Measurements from ENCODE around the gene OBI1.

The OBI1 gene

GRCh38 chr13:78638216-78638615, 20.7 kb downstream of the OBI1 start:
- DNase-seq, result no peak

GRCh38 chr13:78636495-78636894, 22.5 kb downstream of the OBI1 start:
- DNase-seq, result no peak

GRCh38 chr13:78632996-78633395, 26.0 kb downstream of the OBI1 start:
- DNase-seq, result no peak

GRCh38 chr13:78631077-78631476, 27.9 kb downstream of the OBI1 start:
- DNase-seq, result no peak

GRCh38 chr13:78630511-78630910, 28.4 kb downstream of the OBI1 start:
- DNase-seq, result no peak

- no peak for DNase-seq
These were observed 33.6 kb downstream of the OBI1 start for GRCh38 chr13:78625384-78625783.

GRCh38 chr13:78623132-78623531, 35.8 kb downstream of the OBI1 start:
- no peak for DNase-seq

- DNase-seq, result no peak
These were observed 38.0 kb downstream of the OBI1 start for GRCh38 chr13:78620936-78621470.

- no peak for DNase-seq
These were observed 40.5 kb downstream of the OBI1 start for GRCh38 chr13:78618411-78618810.

- DNase-seq, result no peak
These were observed 47.9 kb downstream of the OBI1 start for GRCh38 chr13:78611040-78611439.

- DNase-seq, result no peak
These were observed 48.5 kb downstream of the OBI1 start for GRCh38 chr13:78610381-78610883.

- no peak for DNase-seq
These were observed 49.3 kb downstream of the OBI1 start for GRCh38 chr13:78609464-78610205.

- DNase-seq, result no peak
These were observed 50.1 kb downstream of the OBI1 start for GRCh38 chr13:78608688-78609463.

- no peak for DNase-seq
These were observed 50.7 kb downstream of the OBI1 start for GRCh38 chr13:78608252-78608687.

GRCh38 chr13:78607409-78608251, 51.3 kb downstream of the OBI1 start:
- DNase-seq, result no peak

- DNase-seq, result no peak
These were observed 52.2 kb downstream of the OBI1 start for GRCh38 chr13:78606471-78607408.

GRCh38 chr13:78604782-78605611, 54.0 kb downstream of the OBI1 start:
- peak; percentile 11 for DNase-seq

- peak; percentile 26 for DNase-seq
These were observed 55.6 kb downstream of the OBI1 start, which contains the start of gene POU4F1 for GRCh38 chr13:78603240-78603957. TSS of gene POU4F1 (minus strand) at chr13:78603552. CDS start at chr13:78603326, 226 bp downstream.

GRCh38 chr13:78602561-78603239, 56.3 kb downstream of the OBI1 start:
- peak; percentile 14 for DNase-seq
